ENCODE measurements around the gene TBC1D16. TPM values are rescaled to one million over a fixed set of nuclear protein-coding genes. Genes with fewer than 3 reads are reported as not detected.

TBC1D16 gene
- total RNA-seq, 4 donors from 2014 or later, result 6.4 to 20.2 (median 11.5) TPM

DNA sequence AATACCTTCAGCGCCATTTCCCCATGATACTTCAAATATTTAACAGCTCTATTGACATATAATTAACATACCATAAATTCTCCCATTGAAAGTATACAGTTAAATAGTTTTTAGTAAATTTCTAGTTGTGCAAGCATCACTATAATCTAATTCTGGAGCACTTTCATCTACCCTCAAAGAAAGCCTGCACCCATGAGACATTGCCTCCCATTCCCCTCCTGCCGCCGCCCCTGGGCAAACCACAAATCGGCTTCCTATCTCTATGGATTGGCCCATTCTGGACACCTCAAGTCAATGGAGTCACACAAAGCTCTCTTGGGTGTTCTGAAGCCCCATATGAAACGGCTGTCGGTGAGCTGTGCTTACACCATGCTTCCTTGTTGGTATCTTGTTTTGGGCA is 119.2 kb downstream of the TBC1D16 start:
- Histone ChIP-seq H3K4me1 (peaks cover 26 to 45% (median 30%) of the 10 kb centered on the region in 3 donors), H3K27me3 (peaks cover 0 to 74% (median 2%) of the 10 kb centered on the region in 4 donors), H3K9me3 (no peaks in the 10 kb centered on the region), H3K4me3 (no peak overlapping the region), H3K27ac (no peak overlapping the region), H3K36me3 (no peaks in the 10 kb centered on the region)
- DNase-seq, result no peak
- intact Hi-C loops (cut with DNase I), result no loop called here
- 80 to 86% methylated on average over 6 of the region's 6 CpGs for WGBS, 2 donors
- TF ChIP-seq, protein P1, sequence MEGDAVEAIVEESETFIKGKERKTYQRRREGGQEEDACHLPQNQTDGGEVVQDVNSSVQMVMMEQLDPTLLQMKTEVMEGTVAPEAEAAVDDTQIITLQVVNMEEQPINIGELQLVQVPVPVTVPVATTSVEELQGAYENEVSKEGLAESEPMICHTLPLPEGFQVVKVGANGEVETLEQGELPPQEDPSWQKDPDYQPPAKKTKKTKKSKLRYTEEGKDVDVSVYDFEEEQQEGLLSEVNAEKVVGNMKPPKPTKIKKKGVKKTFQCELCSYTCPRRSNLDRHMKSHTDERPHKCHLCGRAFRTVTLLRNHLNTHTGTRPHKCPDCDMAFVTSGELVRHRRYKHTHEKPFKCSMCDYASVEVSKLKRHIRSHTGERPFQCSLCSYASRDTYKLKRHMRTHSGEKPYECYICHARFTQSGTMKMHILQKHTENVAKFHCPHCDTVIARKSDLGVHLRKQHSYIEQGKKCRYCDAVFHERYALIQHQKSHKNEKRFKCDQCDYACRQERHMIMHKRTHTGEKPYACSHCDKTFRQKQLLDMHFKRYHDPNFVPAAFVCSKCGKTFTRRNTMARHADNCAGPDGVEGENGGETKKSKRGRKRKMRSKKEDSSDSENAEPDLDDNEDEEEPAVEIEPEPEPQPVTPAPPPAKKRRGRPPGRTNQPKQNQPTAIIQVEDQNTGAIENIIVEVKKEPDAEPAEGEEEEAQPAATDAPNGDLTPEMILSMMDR (IDR thresholded peaks at IDR 0.05), result no peak
- no peak for TF ChIP-seq POLR2A (IDR thresholded peaks at IDR 0.05)

DNA sequence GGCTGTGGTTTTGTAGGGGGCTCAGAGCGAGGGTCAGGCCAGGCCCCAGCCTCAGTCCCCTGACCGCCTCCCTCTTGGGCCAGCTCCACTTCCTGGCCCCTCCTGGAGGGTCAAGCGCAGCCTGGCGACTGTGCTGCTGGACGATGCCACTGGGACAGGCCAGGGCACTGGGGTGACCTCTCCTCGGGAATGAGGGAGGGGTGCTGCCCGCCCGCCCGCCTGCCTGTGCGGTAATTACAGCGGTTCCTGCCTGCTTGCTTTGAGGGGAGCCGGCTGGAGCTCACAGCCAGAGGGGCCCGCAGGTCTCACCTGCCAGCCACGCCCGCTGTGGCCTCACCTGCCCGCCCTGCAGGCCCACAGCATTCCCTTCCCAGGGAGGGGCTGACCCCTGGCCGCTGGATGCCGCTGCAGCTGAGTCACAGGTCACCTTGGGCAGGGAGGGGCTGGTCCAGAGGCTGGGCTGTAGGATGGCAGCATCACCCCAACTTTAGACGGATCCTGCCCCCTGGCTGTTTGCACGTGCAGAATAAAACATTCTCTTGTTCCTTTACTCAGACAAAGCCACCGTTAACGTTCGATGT is 119.7 kb downstream of the TBC1D16 start:
- TF ChIP-seq, protein P1 (IDR thresholded peaks at IDR 0.05), result peak in 5 of 6 experiments; percentile 22 to 68 (median 43)
- TF ChIP-seq POLR2A (IDR thresholded peaks at IDR 0.05), result no peak
- no peaks in the 10 kb centered on the region for H3K36me3 ChIP-seq
- H3K9me3 ChIP-seq, result no peaks in the 10 kb centered on the region
- peaks cover 0 to 72% (median under 1%) of the 10 kb centered on the region in 4 donors for H3K27me3 ChIP-seq
- H3K27ac ChIP-seq, result no peak overlapping the region
- intact Hi-C loops (cut with DNase I), result no loop called here
- H3K4me1 ChIP-seq, result peaks cover 26 to 43% (median 30%) of the 10 kb centered on the region in 3 donors
- H3K4me3 ChIP-seq, result no peak overlapping the region
- DNase-seq, result no peak
- 24 to 36% methylated on average over 14 to 18 of the region's 23 CpGs for WGBS, 2 donors

DNA sequence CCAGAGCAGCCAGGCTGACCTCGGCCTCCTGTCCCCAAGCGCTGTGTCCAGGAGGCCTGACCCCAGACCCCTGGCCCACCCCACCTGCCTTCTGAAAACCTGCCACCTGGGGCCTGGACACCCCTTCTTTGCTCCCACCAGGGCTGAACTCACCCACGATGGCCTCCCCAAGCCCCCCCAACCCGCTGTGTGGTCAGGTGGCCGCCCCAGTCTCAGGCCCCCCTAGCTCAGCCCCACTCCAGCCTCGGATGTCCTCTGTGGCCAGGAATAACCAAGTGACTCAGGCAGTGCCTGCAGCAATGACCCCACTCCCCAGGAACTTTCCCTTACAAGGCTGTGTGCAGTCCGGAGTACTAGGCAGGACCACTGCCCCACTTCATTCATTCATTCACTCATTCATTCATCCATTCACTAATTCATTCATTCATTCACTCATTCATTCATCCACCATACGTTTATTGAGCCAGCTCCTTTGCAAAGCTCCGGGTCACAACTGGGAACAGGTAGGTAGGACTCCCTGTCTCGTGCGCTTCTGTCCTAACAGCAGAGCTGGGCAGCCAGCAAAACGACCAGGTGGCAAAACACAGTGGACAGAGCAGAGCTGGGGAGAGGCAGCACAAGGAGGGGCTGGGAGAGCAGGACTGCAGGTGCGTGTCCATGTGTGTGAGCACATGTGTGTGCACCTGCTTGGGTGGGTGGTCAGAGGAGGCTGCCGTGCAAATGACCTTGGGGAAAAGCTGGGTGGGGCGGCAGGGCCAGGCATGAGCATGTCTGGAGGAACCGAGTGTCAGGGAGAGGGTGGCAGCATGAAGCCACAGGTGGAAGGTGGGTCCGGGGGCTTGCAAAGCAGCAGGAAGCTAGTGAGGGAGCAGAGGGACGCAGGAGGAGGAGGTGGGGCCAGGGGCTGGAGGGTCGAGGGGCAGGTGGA is 120.6 kb downstream of the TBC1D16 start:
- H3K27ac ChIP-seq, result no peak overlapping the region
- H3K9me3 ChIP-seq, result no peaks in the 10 kb centered on the region
- no peak overlapping the region for H3K4me3 ChIP-seq
- TF ChIP-seq POLR2A (IDR thresholded peaks at IDR 0.05), result no peak
- TF ChIP-seq, protein P1 (IDR thresholded peaks at IDR 0.05), result no peak
- no peak for DNase-seq
- H3K36me3 ChIP-seq, result no peaks in the 10 kb centered on the region
- 44 to 61% methylated on average over 14 to 16 of the region's 19 CpGs for WGBS, 2 donors
- peaks cover 25 to 34% (median 30%) of the 10 kb centered on the region in 3 donors for H3K4me1 ChIP-seq
- intact Hi-C loops (cut with DNase I), result no loop called here
- H3K27me3 ChIP-seq, result peaks cover 0 to 70% (median 0%) of the 10 kb centered on the region in 4 donors

DNA sequence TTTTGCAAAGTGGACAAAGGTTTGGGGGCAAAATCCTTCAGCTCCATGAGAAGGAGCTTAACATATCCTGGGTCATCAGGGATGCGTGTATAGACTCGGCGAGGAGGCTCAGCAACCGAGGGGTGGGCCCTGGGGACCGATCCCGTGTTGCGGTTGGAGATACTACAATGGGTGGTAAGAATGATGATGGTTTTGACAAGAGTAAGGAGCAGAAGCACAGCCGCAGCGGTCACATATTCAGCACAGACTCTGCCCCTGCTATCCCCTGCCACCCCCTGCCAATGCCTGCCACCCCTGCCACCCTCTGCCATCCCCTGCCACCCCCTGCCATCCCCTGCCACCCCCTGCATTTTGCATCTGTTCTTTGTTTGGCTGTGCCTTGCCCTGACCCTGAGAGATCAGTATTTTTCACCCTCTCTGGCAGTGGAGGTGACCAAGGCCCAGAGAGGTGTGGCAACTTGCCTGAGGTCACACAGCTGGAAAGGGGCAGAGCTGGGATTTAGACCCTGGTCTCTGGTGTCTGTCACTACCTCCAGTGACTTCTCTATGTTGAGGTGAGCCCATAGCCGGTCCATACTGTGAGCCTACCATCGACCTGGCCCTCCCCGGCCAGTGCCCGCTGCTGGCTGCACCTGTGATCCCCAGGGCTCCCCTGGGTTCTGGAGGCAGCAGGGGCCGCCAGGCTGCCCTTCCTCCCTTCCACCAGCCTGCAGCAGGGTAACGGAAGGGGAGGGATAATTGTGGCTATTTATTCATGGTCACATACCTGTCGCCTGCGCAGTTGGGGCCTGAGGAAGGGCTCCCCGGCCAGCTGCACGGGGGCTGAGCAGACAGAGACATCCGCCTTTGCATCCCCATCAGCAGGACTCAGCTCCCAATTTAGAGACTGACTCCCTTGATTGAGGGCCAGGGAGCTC is 121.5 kb downstream of the TBC1D16 start:
- 81 to 88% methylated on average over 12 to 15 of the region's 20 CpGs for WGBS, 2 donors

More for the DNA sequence above, 121.5 kb downstream of the TBC1D16 start:
- intact Hi-C loops (cut with DNase I), result no loop called here
- no peak overlapping the region for H3K4me3 ChIP-seq
- no peaks in the 10 kb centered on the region for H3K36me3 ChIP-seq
- peaks cover 0 to 61% (median 0%) of the 10 kb centered on the region in 4 donors for H3K27me3 ChIP-seq
- no peak overlapping the region for H3K27ac ChIP-seq
- DNase-seq, result no peak
- no peaks in the 10 kb centered on the region for H3K9me3 ChIP-seq
- H3K4me1 ChIP-seq, result peaks cover 18 to 25% (median 20%) of the 10 kb centered on the region in 3 donors
- TF ChIP-seq, protein P1 (IDR thresholded peaks at IDR 0.05), result no peak
- no peak for TF ChIP-seq POLR2A (IDR thresholded peaks at IDR 0.05)

Measured in esophagus squamous epithelium (tissue), 5 donors.